ENCODE data around the gene KLK13. TPM values are rescaled to one million over a fixed set of nuclear protein-coding genes. Genes with fewer than 3 reads are reported as not detected.

The KLK13 gene
- polyA plus RNA-seq (2013, experiment 1 of 2), result 2.6 TPM
- polyA plus RNA-seq (2013, experiment 2 of 2), result 2.6 TPM

GRCh38 chr19:51064534-51065220, at the start of gene KLK13:
Gene KLK13 (minus strand): TSS chr19:51065092. CDS start chr19:51065067, 25 bp downstream.
- Histone ChIP-seq H3K9ac (ENCODE audit: low read length) (peak within 1 kb of the TSS; percentile 66), H3K23ac (ENCODE audit: low read length) (no peak within 1 kb of the TSS), H2AK5ac (ENCODE audit: low read length) (no peak within 1 kb of the TSS), H3K18ac (ENCODE audit: low read length) (no peak within 1 kb of the TSS), H2BK15ac (replicated peaks; ENCODE audit: low read depth) (no peak within 1 kb of the TSS), H2BK5ac (ENCODE audit: low read length) (no peak within 1 kb of the TSS), H4K5ac (ENCODE audit: low read length) (no peak within 1 kb of the TSS), H3K4me2 (ENCODE audit: low read length) (peak within 1 kb of the TSS; percentile 63), H3K79me2 (ENCODE audit: control insufficient read depth, insufficient read depth, low read length) (no peaks in the 10 kb centered on the region), H4K8ac (ENCODE audit: low read depth, low read length) (no peak within 1 kb of the TSS), H3K4me1 (ENCODE audit: control insufficient read depth, low read depth, low read length) (no peaks in the 10 kb centered on the region), H3K36me3 (ENCODE audit: control insufficient read depth, insufficient read depth, low read length) (no peaks in the 10 kb centered on the region), H3K4ac (ENCODE audit: low read depth, low read length) (no peak within 1 kb of the TSS), H3K27me3 (ENCODE audit: insufficient read depth, low read length, poor library complexity) (no peaks in the 10 kb centered on the region), H3K4me3 (ENCODE audit: low read length) (peak within 1 kb of the TSS; percentile 40), H3K56ac (ENCODE audit: low read length) (peak within 1 kb of the TSS; percentile 78), H3K27ac (ENCODE audit: low read depth, low read length) (no peak within 1 kb of the TSS), H2BK120ac (ENCODE audit: low read depth, low read length) (no peak within 1 kb of the TSS), H3K79me1 (ENCODE audit: low read length) (no peaks in the 10 kb centered on the region)
- DNase-seq, result peak; percentile 84
- WGBS (ENCODE audit: extremely low coverage, insufficient coverage, low lambda C conversion rate), result no CpG with 5 or more reads among the region's 38 CpGs

GRCh38 chr19:51114087-51114729, 49.3 kb upstream of the KLK13 start:
- Histone ChIP-seq H3K4me1 (ENCODE audit: control insufficient read depth, low read depth, low read length) (no peaks in the 10 kb centered on the region), H4K8ac (ENCODE audit: low read depth, low read length) (no peak overlapping the region), H3K79me2 (ENCODE audit: control insufficient read depth, insufficient read depth, low read length) (no peaks in the 10 kb centered on the region), H3K27ac (ENCODE audit: low read depth, low read length) (no peak overlapping the region), H2BK120ac (ENCODE audit: low read depth, low read length) (no peak overlapping the region), H2AK5ac (ENCODE audit: low read length) (no peak overlapping the region), H3K79me1 (ENCODE audit: low read length) (no peaks in the 10 kb centered on the region), H4K5ac (ENCODE audit: low read length) (no peak overlapping the region), H2BK5ac (ENCODE audit: low read length) (no peak overlapping the region), H3K18ac (ENCODE audit: low read length) (no peak overlapping the region), H2BK15ac (replicated peaks; ENCODE audit: low read depth) (no peak overlapping the region), H3K4ac (ENCODE audit: low read depth, low read length) (no peak overlapping the region), H3K56ac (ENCODE audit: low read length) (no peak overlapping the region), H3K4me3 (ENCODE audit: low read length) (no peak overlapping the region), H3K36me3 (ENCODE audit: control insufficient read depth, insufficient read depth, low read length) (no peaks in the 10 kb centered on the region), H3K27me3 (ENCODE audit: insufficient read depth, low read length, poor library complexity) (no peaks in the 10 kb centered on the region), H3K9ac (ENCODE audit: low read length) (no peak overlapping the region), H3K4me2 (ENCODE audit: low read length) (no peak overlapping the region), H3K23ac (ENCODE audit: low read length) (no peak overlapping the region)
- WGBS (ENCODE audit: extremely low coverage, insufficient coverage, low lambda C conversion rate), result no CpG with 5 or more reads among the region's 6 CpGs
- DNase-seq, result no peak

GRCh38 chr19:51111606-51112005, 46.7 kb upstream of the KLK13 start:
- Histone ChIP-seq H3K4me3 (ENCODE audit: low read length) (no peak overlapping the region), H2BK120ac (ENCODE audit: low read depth, low read length) (no peak overlapping the region), H2BK15ac (replicated peaks; ENCODE audit: low read depth) (no peak overlapping the region), H4K8ac (ENCODE audit: low read depth, low read length) (no peak overlapping the region), H3K4me1 (ENCODE audit: control insufficient read depth, low read depth, low read length) (no peaks in the 10 kb centered on the region), H3K4me2 (ENCODE audit: low read length) (no peak overlapping the region), H3K79me2 (ENCODE audit: control insufficient read depth, insufficient read depth, low read length) (no peaks in the 10 kb centered on the region), H3K79me1 (ENCODE audit: low read length) (peaks cover 4% of the 10 kb centered on the region), H3K36me3 (ENCODE audit: control insufficient read depth, insufficient read depth, low read length) (no peaks in the 10 kb centered on the region), H3K23ac (ENCODE audit: low read length) (no peak overlapping the region), H3K56ac (ENCODE audit: low read length) (no peak overlapping the region), H2AK5ac (ENCODE audit: low read length) (no peak overlapping the region), H3K4ac (ENCODE audit: low read depth, low read length) (no peak overlapping the region), H3K27ac (ENCODE audit: low read depth, low read length) (no peak overlapping the region), H4K5ac (ENCODE audit: low read length) (no peak overlapping the region), H2BK5ac (ENCODE audit: low read length) (no peak overlapping the region), H3K9ac (ENCODE audit: low read length) (no peak overlapping the region), H3K27me3 (ENCODE audit: insufficient read depth, low read length, poor library complexity) (no peaks in the 10 kb centered on the region), H3K18ac (ENCODE audit: low read length) (no peak overlapping the region)
- DNase-seq, result peak; percentile 64
- WGBS (ENCODE audit: extremely low coverage, insufficient coverage, low lambda C conversion rate), result no CpG with 5 or more reads among the region's 6 CpGs

GRCh38 chr19:51110666-51110971, 45.7 kb upstream of the KLK13 start:
- Histone ChIP-seq H2BK120ac (ENCODE audit: low read depth, low read length) (no peak overlapping the region), H3K23ac (ENCODE audit: low read length) (no peak overlapping the region), H3K4me1 (ENCODE audit: control insufficient read depth, low read depth, low read length) (no peaks in the 10 kb centered on the region), H3K4me2 (ENCODE audit: low read length) (no peak overlapping the region), H3K18ac (ENCODE audit: low read length) (no peak overlapping the region), H4K5ac (ENCODE audit: low read length) (no peak overlapping the region), H2AK5ac (ENCODE audit: low read length) (no peak overlapping the region), H3K4me3 (ENCODE audit: low read length) (no peak overlapping the region), H2BK15ac (replicated peaks; ENCODE audit: low read depth) (no peak overlapping the region), H3K79me2 (ENCODE audit: control insufficient read depth, insufficient read depth, low read length) (no peaks in the 10 kb centered on the region), H2BK5ac (ENCODE audit: low read length) (no peak overlapping the region), H3K9ac (ENCODE audit: low read length) (no peak overlapping the region), H3K56ac (ENCODE audit: low read length) (no peak overlapping the region), H3K27me3 (ENCODE audit: insufficient read depth, low read length, poor library complexity) (no peaks in the 10 kb centered on the region), H4K8ac (ENCODE audit: low read depth, low read length) (no peak overlapping the region), H3K27ac (ENCODE audit: low read depth, low read length) (no peak overlapping the region), H3K79me1 (ENCODE audit: low read length) (peaks cover 4% of the 10 kb centered on the region), H3K4ac (ENCODE audit: low read depth, low read length) (no peak overlapping the region), H3K36me3 (ENCODE audit: control insufficient read depth, insufficient read depth, low read length) (no peaks in the 10 kb centered on the region)
- WGBS (ENCODE audit: extremely low coverage, insufficient coverage, low lambda C conversion rate), result no CpG with 5 or more reads among the region's 1 CpG
- no peak for DNase-seq

- H3K79me2 ChIP-seq (ENCODE audit: control insufficient read depth, insufficient read depth, low read length), result no peaks in the 10 kb centered on the region
- no peaks in the 10 kb centered on the region for H3K27me3 ChIP-seq (ENCODE audit: insufficient read depth, low read length, poor library complexity)
- no peak overlapping the region for H3K27ac ChIP-seq (ENCODE audit: low read depth, low read length)
- H3K4ac ChIP-seq (ENCODE audit: low read depth, low read length), result no peak overlapping the region
- peak overlapping the region; percentile 3 for H3K4me3 ChIP-seq (ENCODE audit: low read length)
- H3K36me3 ChIP-seq (ENCODE audit: control insufficient read depth, insufficient read depth, low read length), result no peaks in the 10 kb centered on the region
- no peak overlapping the region for H4K5ac ChIP-seq (ENCODE audit: low read length)
- no peak overlapping the region for H3K23ac ChIP-seq (ENCODE audit: low read length)
- H3K9ac ChIP-seq (ENCODE audit: low read length), result peak overlapping the region; percentile 24
- no peak overlapping the region for H4K8ac ChIP-seq (ENCODE audit: low read depth, low read length)
- H3K79me1 ChIP-seq (ENCODE audit: low read length), result peaks cover 4% of the 10 kb centered on the region
- no peaks in the 10 kb centered on the region for H3K4me1 ChIP-seq (ENCODE audit: control insufficient read depth, low read depth, low read length)
- no peak overlapping the region for H2AK5ac ChIP-seq (ENCODE audit: low read length)
- peak overlapping the region; percentile 44 for H3K4me2 ChIP-seq (ENCODE audit: low read length)
- no peak overlapping the region for H2BK5ac ChIP-seq (ENCODE audit: low read length)
- no peak for DNase-seq
- no peak overlapping the region for H3K18ac ChIP-seq (ENCODE audit: low read length)
- H2BK120ac ChIP-seq (ENCODE audit: low read depth, low read length), result no peak overlapping the region
- WGBS (ENCODE audit: extremely low coverage, insufficient coverage, low lambda C conversion rate), result no CpG with 5 or more reads among the region's 15 CpGs
- no peak overlapping the region for H3K56ac ChIP-seq (ENCODE audit: low read length)
- H2BK15ac ChIP-seq (replicated peaks; ENCODE audit: low read depth), result no peak overlapping the region
Measured at GRCh38 chr19:51108805-51109146, 43.9 kb upstream of the KLK13 start.
